HepG2 (cell line): Measurements from ENCODE around the gene TAS2R1. TPM values are rescaled to one million over a fixed set of nuclear protein-coding genes. Genes with fewer than 3 reads are reported as not detected.

Experiments
- ATAC-seq: fragments of 200-7000 bp; cut with Tn5 transposase; 3 replicates; pipeline ENCODE4 v1.9.1; 2020; ENCODE audit warnings: mild to moderate bottlenecking, moderate library complexity
- BruUV-seq: library from RNA; stranded (reverse); fragments of 400-500 nt; replicated peaks from 2 replicates; lab custom pipeline; 2021; lab: Mats Ljungman, UMichigan
- CTCF ChIA-PET: fragments of 300-600 bp; formaldehyde crosslinking; extraction: SDS; loops from one replicate; lab custom pipeline; 2021; ENCODE audit warnings: low total read pairs, inconsistent platforms, low intra/inter-chr PET ratio; lab: Yijun Ruan, JAX
- POLR2A ChIA-PET: fragments of 350-600 bp; sonication (Branson Sonifier 250); formaldehyde crosslinking; loops from one replicate; lab custom pipeline; 2020; ENCODE audit warnings: antibody characterized with exemption, inconsistent platforms; lab: Yijun Ruan, JAX
- DNase-seq: peaks from one replicate; pipeline ENCODE4 v3.0.0-alpha.2; 2015; ENCODE audit warnings: low spot score
- FAIRE-seq: peaks from 3 replicates; lab custom pipeline; 2011; peaks lifted over from hg19 to GRCh38; lab: Jason Lieb, UNC
- H2AFZ ChIP-seq: one replicate; pipeline ENCODE4 v1.6.1; 2011; ENCODE audit warnings: low read length, inconsistent platforms
- H3K27ac ChIP-seq: fragments of 300-600 bp; 3 replicates; pipeline ENCODE4 v1.8.0; 2011; ENCODE audit warnings: mixed run types, mild to moderate bottlenecking, mixed read lengths, low read length, inconsistent platforms; ENCODE audit not compliant: insufficient read depth; ENCODE audit errors: extremely low read length
- H3K27me3 ChIP-seq, 2 experiments: fragments of 200-600 bp in 1 of 2; 2 replicates in 1 of 2; 3 replicates in 1 of 2; pipeline versions ENCODE4 v1.6.0 to v1.8.0; 2011; ENCODE audit warnings: low read length in 2 of 2, mild to moderate bottlenecking in 2 of 2, moderate library complexity in 2 of 2, inconsistent platforms in 1 of 2; ENCODE audit not compliant: insufficient read depth in 2 of 2, control insufficient read depth in 1 of 2
- H3K36me3 ChIP-seq, 2 experiments: fragments of 200-600 bp in 1 of 2; replicated peaks in 1 of 2; 2 replicates in 1 of 2; 3 replicates in 1 of 2; pipeline versions ENCODE4 v1.5.1 to v1.8.0; 2011; ENCODE audit warnings: low read length in 2 of 2, inconsistent platforms in 1 of 2; ENCODE audit not compliant: insufficient read depth in 2 of 2, control insufficient read depth in 1 of 2
- H3K4me1 ChIP-seq: 2 replicates; pipeline ENCODE4 v1.5.1; 2012; ENCODE audit warnings: low read length, inconsistent platforms; ENCODE audit not compliant: insufficient read depth
- H3K4me2 ChIP-seq: 2 replicates; pipeline ENCODE4 v1.6.0; 2011; ENCODE audit warnings: low read depth, low read length, inconsistent platforms
- H3K4me3 ChIP-seq, 3 experiments: fragments of 200-600 bp in 1 of 3; sonication (generic), shearing (Covaris generic) in 1 of 3; replicated peaks in 1 of 3; 2 replicates each; pipeline ENCODE4 v1.5.1; 2011 to 2016; ENCODE audit warnings: low read length in 3 of 3, inconsistent platforms in 2 of 3, low read depth in 2 of 3, mild to moderate bottlenecking in 2 of 3, control low read depth in 1 of 3, mixed read lengths in 1 of 3; ENCODE audit not compliant: insufficient read depth in 1 of 3
- H3K79me2 ChIP-seq: one replicate; pipeline ENCODE4 v1.6.1; 2011; ENCODE audit warnings: low read length, inconsistent platforms; ENCODE audit not compliant: insufficient read depth
- H3K9ac ChIP-seq: 2 replicates; pipeline ENCODE4 v1.6.0; 2011; ENCODE audit warnings: mild to moderate bottlenecking, low read depth, low read length, inconsistent platforms; ENCODE audit not compliant: insufficient read depth
- H3K9me3 ChIP-seq: 2 replicates; pipeline ENCODE4 v1.5.1; 2012; ENCODE audit warnings: mild to moderate bottlenecking, low read length
- H4K20me1 ChIP-seq: 2 replicates; pipeline ENCODE4 v1.6.0; 2011; ENCODE audit warnings: inconsistent platforms, mild to moderate bottlenecking, low read length, moderate library complexity; ENCODE audit not compliant: insufficient read depth
- ZNF17 ChIP-seq: sonication (generic); formaldehyde crosslinking; IDR thresholded peaks from 2 replicates; pipeline ENCODE4 v1.5.0; 2020; ENCODE audit warnings: mild to moderate bottlenecking, missing genetic modification reagents
- ZNF343 ChIP-seq: sonication (generic); formaldehyde crosslinking; IDR thresholded peaks from 2 replicates; pipeline ENCODE4 v1.4.0; 2020; ENCODE audit warnings: mild to moderate bottlenecking, missing genetic modification reagents
- WGBS: methylation state at CpG from one replicate; pipeline ENCODE4 v1.1.6; 2017; ENCODE audit warnings: low lambda C conversion rate; 5-methylcytosine and 5-hydroxymethylcytosine counted together
- in situ Hi-C: cut with HindIII; loops from 2 replicates; pipeline ENCODE4 v1.10.0; 2017; ENCODE audit warnings: low pct_unique_long_range_greater_than_20kb; ENCODE audit not compliant: extremely low pct_ligation_motif_present
- intact Hi-C: fragments of 100-400 bp; cut with micrococcal nuclease; formaldehyde crosslinking; loops from one replicate; pipeline ENCODE4 v1.10.0; 2022; ENCODE audit not compliant: unreplicated experiment
- polyA plus RNA-seq, 8 experiments: library from polyadenylated mRNA; depleted of rRNA in 3 of 8; stranded (reverse) in 7 of 8; unstranded in 1 of 8; fragments of >200 nt; fragmentation: Illumina TruSeq in 4 of 8; extraction: Trizol in 4 of 8; gene quantifications; 2 replicates each; pipeline versions ENCODE4 v1.2.1 to v1.2.3, GENCODE V29; 2011 to 2016; ENCODE audit warnings: low read depth in 4 of 8, missing spikeins in 1 of 8, mixed read lengths in 1 of 8; ENCODE audit not compliant: insufficient read depth in 1 of 8
- total RNA-seq, 5 experiments: library from RNA; depleted of rRNA; stranded (reverse); fragments of >200 nt; fragmentation: Illumina TruSeq; extraction: Trizol; gene quantifications; 2 replicates each; pipeline ENCODE4 v1.2.3, GENCODE V29; 2016; ENCODE audit warnings: low read depth in 1 of 5
- TF ChIP-seq, protein P1 (sequence below): sonication (generic); formaldehyde crosslinking; IDR thresholded peaks from 2 replicates; pipeline ENCODE4 v1.8.0; 2022; ENCODE audit warnings: mild to moderate bottlenecking, missing genetic modification reagents; ENCODE audit not compliant: insufficient replicate concordance
- TF ChIP-seq, protein P2 (sequence below): IDR thresholded peaks from 2 replicates; pipeline ENCODE4 v1.6.1; 2016; ENCODE audit warnings: low read depth, control low read depth

TAS2R1 gene
- total and polyA plus RNA-seq, 2 of the 13 experiments (the other 11 are each of a cell fraction or from before 2014, with no cell fraction given), result not detected

DNA sequence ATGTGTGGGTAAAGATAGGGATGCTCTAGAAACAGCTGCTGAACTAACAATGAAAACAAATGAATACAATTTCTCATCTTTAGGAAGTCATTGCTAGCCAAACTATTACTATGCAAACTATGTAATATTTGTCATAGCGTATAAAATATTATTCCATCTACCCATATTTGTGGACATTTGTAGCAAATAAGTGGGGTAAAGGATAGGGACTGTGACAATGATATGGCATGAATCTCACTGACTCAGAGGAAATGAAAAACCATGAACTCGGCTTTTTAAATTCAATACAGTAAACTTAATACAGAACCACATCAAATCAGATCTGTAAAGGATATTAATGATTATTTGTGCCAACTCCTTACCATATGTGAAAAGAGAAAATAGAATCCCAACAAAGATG lies 16.7 kb upstream of the TAS2R1 start:
- WGBS, result 2% methylated on average over 2 of the region's 2 CpGs
- intact Hi-C loops, result no loop called here
- ATAC-seq (no peak), FAIRE-seq (no peak), DNase-seq (no peak)
- BruUV-seq, result no TSS peak
- Histone ChIP-seq H3K27me3 (no peaks in the 10 kb centered on the region), H3K4me1 (no peaks in the 10 kb centered on the region), H3K4me3 (no peak overlapping the region), H4K20me1 (no peaks in the 10 kb centered on the region), H2AFZ (no peak overlapping the region), H3K4me2 (no peak overlapping the region), H3K79me2 (no peaks in the 10 kb centered on the region), H3K9ac (no peak overlapping the region), H3K36me3 (no peaks in the 10 kb centered on the region), H3K9me3 (no peaks in the 10 kb centered on the region), H3K27ac (no peak overlapping the region)
- POLR2A ChIA-PET, result no interaction called here
- CTCF ChIA-PET, result no interaction called here
- in situ Hi-C loops, result no loop called here
- TF ChIP-seq, protein P1, sequence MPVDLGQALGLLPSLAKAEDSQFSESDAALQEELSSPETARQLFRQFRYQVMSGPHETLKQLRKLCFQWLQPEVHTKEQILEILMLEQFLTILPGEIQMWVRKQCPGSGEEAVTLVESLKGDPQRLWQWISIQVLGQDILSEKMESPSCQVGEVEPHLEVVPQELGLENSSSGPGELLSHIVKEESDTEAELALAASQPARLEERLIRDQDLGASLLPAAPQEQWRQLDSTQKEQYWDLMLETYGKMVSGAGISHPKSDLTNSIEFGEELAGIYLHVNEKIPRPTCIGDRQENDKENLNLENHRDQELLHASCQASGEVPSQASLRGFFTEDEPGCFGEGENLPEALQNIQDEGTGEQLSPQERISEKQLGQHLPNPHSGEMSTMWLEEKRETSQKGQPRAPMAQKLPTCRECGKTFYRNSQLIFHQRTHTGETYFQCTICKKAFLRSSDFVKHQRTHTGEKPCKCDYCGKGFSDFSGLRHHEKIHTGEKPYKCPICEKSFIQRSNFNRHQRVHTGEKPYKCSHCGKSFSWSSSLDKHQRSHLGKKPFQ (CRISPR knock-in tag), result no peak
- no peak for TF ChIP-seq ZNF17 (CRISPR knock-in tag)

DNA sequence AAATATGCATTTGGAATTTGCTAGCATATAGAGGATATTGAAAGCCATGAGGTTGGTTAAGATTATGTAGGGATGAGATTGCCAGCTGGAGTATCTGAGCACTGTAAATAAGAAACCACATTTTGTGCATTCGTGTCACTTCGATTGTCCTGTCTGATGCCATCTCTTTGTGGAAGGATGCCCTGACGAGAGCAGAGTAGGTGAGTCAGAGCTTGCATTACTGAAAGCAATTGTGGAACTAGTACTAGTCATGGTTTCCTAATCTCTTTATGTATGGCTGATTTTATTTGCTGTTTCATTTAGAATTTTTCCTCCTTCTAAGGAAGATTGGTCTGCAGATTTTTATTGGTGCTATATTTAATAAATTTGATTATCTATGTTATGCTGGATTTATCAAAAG lies 14.5 kb upstream of the TAS2R1 start:
- 19% methylated on average over 3 of the region's 3 CpGs for WGBS
- Histone ChIP-seq H3K9me3 (no peaks in the 10 kb centered on the region), H4K20me1 (no peaks in the 10 kb centered on the region), H3K9ac (no peak overlapping the region), H3K4me1 (no peaks in the 10 kb centered on the region), H3K79me2 (no peaks in the 10 kb centered on the region), H3K27me3 (no peaks in the 10 kb centered on the region), H3K4me2 (no peak overlapping the region), H2AFZ (no peak overlapping the region), H3K27ac (no peak overlapping the region), H3K4me3 (no peak overlapping the region), H3K36me3 (no peaks in the 10 kb centered on the region)
- ATAC-seq, result no peak
- in situ Hi-C loops, result no loop called here
- FAIRE-seq, result no peak
- no TSS peak for BruUV-seq
- DNase-seq, result no peak
- CTCF ChIA-PET, result no interaction called here
- intact Hi-C loops, result no loop called here
- POLR2A ChIA-PET, result no interaction called here
- no peak for TF ChIP-seq ZNF343 (CRISPR knock-in tag)
- TF ChIP-seq, protein P2, sequence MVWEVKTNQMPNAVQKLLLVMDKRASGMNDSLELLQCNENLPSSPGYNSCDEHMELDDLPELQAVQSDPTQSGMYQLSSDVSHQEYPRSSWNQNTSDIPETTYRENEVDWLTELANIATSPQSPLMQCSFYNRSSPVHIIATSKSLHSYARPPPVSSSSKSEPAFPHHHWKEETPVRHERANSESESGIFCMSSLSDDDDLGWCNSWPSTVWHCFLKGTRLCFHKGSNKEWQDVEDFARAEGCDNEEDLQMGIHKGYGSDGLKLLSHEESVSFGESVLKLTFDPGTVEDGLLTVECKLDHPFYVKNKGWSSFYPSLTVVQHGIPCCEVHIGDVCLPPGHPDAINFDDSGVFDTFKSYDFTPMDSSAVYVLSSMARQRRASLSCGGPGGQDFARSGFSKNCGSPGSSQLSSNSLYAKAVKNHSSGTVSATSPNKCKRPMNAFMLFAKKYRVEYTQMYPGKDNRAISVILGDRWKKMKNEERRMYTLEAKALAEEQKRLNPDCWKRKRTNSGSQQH, result no peak
